GM12878 (cell line): ENCODE results near the gene CNN3. TPM values are rescaled to one million over a fixed set of nuclear protein-coding genes. Genes with fewer than 3 reads are reported as not detected.

Experiments
- BCL3 ChIP-seq: IDR thresholded peaks from 2 replicates; pipeline ENCODE4 v1.6.1; 2011; ENCODE audit warnings: borderline replicate concordance, low read depth, mild to moderate bottlenecking, moderate library complexity, low read length; ENCODE audit not compliant: insufficient read depth, poor library complexity, severe bottlenecking
- BHLHE40 ChIP-seq, 2 experiments: fragments of 450-650 bp in 1 of 2; IDR thresholded peaks; 2 replicates each; pipeline ENCODE4 v1.6.1; 2011 to 2017; ENCODE audit warnings: low read depth in 2 of 2, borderline replicate concordance in 1 of 2, improper control_type of control experiment in 1 of 2, low read length in 1 of 2, mild to moderate bottlenecking in 1 of 2
- CUX1 ChIP-seq: IDR thresholded peaks from 2 replicates; pipeline ENCODE4 v1.6.1; 2012; ENCODE audit warnings: improper control_type of control experiment, low read depth, low read length; ENCODE audit not compliant: insufficient replicate concordance
- FOXK2 ChIP-seq: fragments of 450-650 bp; IDR thresholded peaks from 2 replicates; pipeline ENCODE4 v1.6.1; 2017; ENCODE audit warnings: mild to moderate bottlenecking, moderate library complexity
- HDGF ChIP-seq: fragments of 450-650 bp; IDR thresholded peaks from 2 replicates; pipeline ENCODE4 v1.6.1; 2016; ENCODE audit warnings: antibody characterized with exemption
- HSF1 ChIP-seq: fragments of 150-350 bp; IDR thresholded peaks from 2 replicates; pipeline ENCODE4 v1.6.1; 2014; ENCODE audit warnings: mild to moderate bottlenecking, low read depth, low read length
- LARP7 ChIP-seq: fragments of 450-650 bp; IDR thresholded peaks from 2 replicates; pipeline ENCODE4 v1.6.1; 2017; ENCODE audit warnings: mild to moderate bottlenecking
- MTA2 ChIP-seq: fragments of 450-650 bp; IDR thresholded peaks from 2 replicates; pipeline ENCODE4 v1.6.1; 2016; ENCODE audit warnings: low read depth, mild to moderate bottlenecking, moderate library complexity
- PKNOX1 ChIP-seq: fragments of 450-650 bp; IDR thresholded peaks from 2 replicates; pipeline ENCODE4 v1.6.1; 2016; ENCODE audit warnings: mild to moderate bottlenecking
- POLR2A ChIP-seq: IDR thresholded peaks from 2 replicates; pipeline ENCODE4 v1.6.1; 2011; ENCODE audit warnings: low read depth, mild to moderate bottlenecking, low read length
- POLR2AphosphoS5 ChIP-seq: IDR thresholded peaks from 2 replicates; pipeline ENCODE4 v1.6.1; 2011; ENCODE audit warnings: mild to moderate bottlenecking, low read length, inconsistent platforms
- RAD21 ChIP-seq: IDR thresholded peaks from 2 replicates; pipeline ENCODE4 v1.6.1; 2011; ENCODE audit warnings: mild to moderate bottlenecking, low read depth, low read length, moderate library complexity; ENCODE audit not compliant: insufficient read depth
- RAD51 ChIP-seq: fragments of 450-650 bp; IDR thresholded peaks from 2 replicates; pipeline ENCODE4 v1.6.1; 2016; ENCODE audit warnings: moderate library complexity, mild to moderate bottlenecking, inconsistent platforms
- RELB ChIP-seq: fragments of 450-650 bp; IDR thresholded peaks from 2 replicates; pipeline ENCODE4 v1.6.1; 2017; ENCODE audit warnings: low read depth, mild to moderate bottlenecking, moderate library complexity
- SREBF1 ChIP-seq: IDR thresholded peaks from 2 replicates; pipeline ENCODE4 v1.6.1; 2012; ENCODE audit warnings: mild to moderate bottlenecking, low read length
- WRNIP1 ChIP-seq: IDR thresholded peaks from 2 replicates; pipeline ENCODE4 v1.6.1; 2011; ENCODE audit warnings: low read depth, low read length, improper control_type of control experiment, borderline replicate concordance
- ZBED1 ChIP-seq: IDR thresholded peaks from 2 replicates; pipeline ENCODE4 v1.6.1; 2016; ENCODE audit warnings: borderline replicate concordance
- ZSCAN29 ChIP-seq: fragments of 450-650 bp; IDR thresholded peaks from 2 replicates; pipeline ENCODE4 v1.6.1; 2017; ENCODE audit warnings: mild to moderate bottlenecking, moderate library complexity
- polyA plus RNA-seq, 11 experiments: library from polyadenylated mRNA; depleted of rRNA in 4 of 11; unstranded in 6 of 11; stranded (reverse) in 5 of 11; fragments of >200 nt; fragmentation: Nextera tagmentation in 4 of 11; fragmentation: Illumina TruSeq in 1 of 11; extraction: Ambion mirVana in 4 of 11; extraction: Trizol in 1 of 11; gene quantifications; 1 replicate in 1 of 11; 2 replicates in 10 of 11; pipeline versions ENCODE4 v1.2.1 to v1.2.3, GENCODE V29; 2011 to 2016; ENCODE audit warnings: inconsistent platforms in 2 of 11, missing spikeins in 2 of 11, low read depth in 1 of 11
- total RNA-seq, 4 experiments: library from RNA; depleted of rRNA in 3 of 4; stranded (reverse); fragments of >200 nt in 3 of 4; fragmentation: Illumina TruSeq in 1 of 4; extraction: Trizol in 1 of 4; gene quantifications; 2 replicates each; pipeline versions ENCODE4 v1.2.1 to v1.2.3, GENCODE V29; 2013 to 2021

Gene CNN3
- total and polyA plus RNA-seq, 10 of the 15 experiments (the other 5 are each of a cell fraction or from before 2014, with no cell fraction given), result 0.20 to 48.4 (median 34.3) TPM

GRCh38 chr1:94962409-94963265, 35.7 kb upstream of the CNN3 start (continued):
- TF ChIP-seq CUX1 (no peak), WRNIP1 (no peak), LARP7 (no peak), POLR2A (no peak), POLR2AphosphoS5 (no peak), HSF1 (no peak), RAD51 (no peak), SREBF1 (no peak), HDGF (no peak), MTA2 (peak; percentile 56; the same call in 1 of the 2 replicates), BHLHE40 (IDR thresholded peaks at IDR 0.05; ENCODE audit: borderline replicate concordance in 1 of 2, low read depth in 2 of 2, low read length in 1 of 2) (peak; percentile 16 to 29; a peak in 1 of 4 replicates), RAD21 (no peak), FOXK2 (no peak), RELB (peak; percentile 91), ZBED1 (no peak), BCL3 (no peak), ZSCAN29 (no peak), PKNOX1 (no peak)
